ENCODE results near the gene CARM1.

- TF ChIP-seq CTCF (conservative IDR thresholded peaks at IDR 0.05; ENCODE audit: low read length) (no peak), EZH2phosphoT487 (IDR thresholded peaks at IDR 0.05; ENCODE audit: borderline replicate concordance) (no peak)
Observed at GRCh38 chr19:10971107-10971726, 99.9 kb downstream of the CARM1 start.
